ENCODE results near the gene CAMK2B. TPM values are rescaled to one million over a fixed set of nuclear protein-coding genes. Genes with fewer than 3 reads are reported as not detected.

CAMK2B gene
- total RNA-seq, 1 donor from 2014 or later, result 3.2 TPM

DNA sequence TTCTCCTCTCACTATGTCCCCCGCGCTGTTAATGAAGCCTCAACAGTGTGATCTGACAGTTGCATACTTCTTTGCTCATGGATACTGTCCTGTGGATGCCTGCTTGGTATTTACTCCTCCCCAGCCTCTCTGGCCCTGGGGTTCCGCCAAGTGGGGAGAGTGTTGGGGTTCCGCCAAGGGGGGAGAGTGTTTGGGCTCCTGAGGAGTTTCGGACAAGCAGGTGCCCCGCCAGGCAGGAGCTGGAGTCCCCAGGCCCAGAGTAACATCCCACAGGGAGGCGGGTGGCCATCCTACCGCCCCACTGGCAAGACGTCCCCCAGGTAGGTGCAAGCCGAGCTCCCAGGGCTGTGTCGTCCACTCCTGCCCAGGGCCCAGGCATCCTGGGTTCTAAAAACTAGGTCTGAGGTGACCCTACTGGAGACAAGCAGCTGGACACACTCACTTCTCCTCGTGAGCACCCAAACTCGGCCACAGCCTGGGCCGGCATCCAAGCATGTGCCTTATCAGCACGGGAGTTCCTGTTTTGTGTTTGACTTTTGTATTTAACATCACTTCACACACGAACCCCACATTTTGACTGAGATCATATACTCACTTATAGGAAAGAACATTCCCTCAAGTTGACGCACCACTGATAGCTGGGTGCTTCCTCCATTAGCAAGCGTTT is 34.2 kb downstream of the CAMK2B start:
- H3K27ac ChIP-seq, result peak overlapping the region in 1 of 2 donors; percentile 39
- H3K27me3 ChIP-seq, result no peaks in the 10 kb centered on the region
- H3K36me3 ChIP-seq, result no peaks in the 10 kb centered on the region
- TF ChIP-seq, protein P1, sequence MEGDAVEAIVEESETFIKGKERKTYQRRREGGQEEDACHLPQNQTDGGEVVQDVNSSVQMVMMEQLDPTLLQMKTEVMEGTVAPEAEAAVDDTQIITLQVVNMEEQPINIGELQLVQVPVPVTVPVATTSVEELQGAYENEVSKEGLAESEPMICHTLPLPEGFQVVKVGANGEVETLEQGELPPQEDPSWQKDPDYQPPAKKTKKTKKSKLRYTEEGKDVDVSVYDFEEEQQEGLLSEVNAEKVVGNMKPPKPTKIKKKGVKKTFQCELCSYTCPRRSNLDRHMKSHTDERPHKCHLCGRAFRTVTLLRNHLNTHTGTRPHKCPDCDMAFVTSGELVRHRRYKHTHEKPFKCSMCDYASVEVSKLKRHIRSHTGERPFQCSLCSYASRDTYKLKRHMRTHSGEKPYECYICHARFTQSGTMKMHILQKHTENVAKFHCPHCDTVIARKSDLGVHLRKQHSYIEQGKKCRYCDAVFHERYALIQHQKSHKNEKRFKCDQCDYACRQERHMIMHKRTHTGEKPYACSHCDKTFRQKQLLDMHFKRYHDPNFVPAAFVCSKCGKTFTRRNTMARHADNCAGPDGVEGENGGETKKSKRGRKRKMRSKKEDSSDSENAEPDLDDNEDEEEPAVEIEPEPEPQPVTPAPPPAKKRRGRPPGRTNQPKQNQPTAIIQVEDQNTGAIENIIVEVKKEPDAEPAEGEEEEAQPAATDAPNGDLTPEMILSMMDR (IDR thresholded peaks at IDR 0.05), result no peak
- H3K9me3 ChIP-seq, result no peaks in the 10 kb centered on the region
- intact Hi-C loops (cut with DNase I), result no loop called here
- no peak overlapping the region for H3K4me3 ChIP-seq
- peaks cover 0 to 3% of the 10 kb centered on the region in 2 donors for H3K4me1 ChIP-seq
- peak; percentile 48 to 69 for DNase-seq (ENCODE audit: low spot score in 2 of 2)

DNA sequence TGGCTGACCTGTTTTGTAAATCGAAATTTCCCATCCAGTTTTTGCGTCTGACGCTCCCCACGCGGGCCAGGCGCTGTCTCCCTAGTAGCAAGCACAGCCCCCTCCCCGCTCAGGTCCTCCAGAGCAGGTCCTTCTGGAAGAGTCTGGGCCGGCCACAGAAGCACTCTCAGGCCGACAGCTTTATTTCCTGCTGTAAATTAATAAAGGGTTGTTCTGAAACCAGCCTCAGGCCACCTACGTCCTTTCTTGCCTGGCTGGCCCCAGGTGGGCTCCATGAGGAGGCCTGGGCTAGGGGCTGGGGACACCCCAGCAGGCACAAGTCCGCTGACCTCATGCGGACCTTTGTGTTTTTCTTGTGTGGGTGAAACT is 35.2 kb downstream of the CAMK2B start:
- intact Hi-C loops (cut with DNase I), result no loop called here
- DNase-seq (ENCODE audit: low spot score in 2 of 2), result peak in 1 of 2 donors; percentile 13
- no peak overlapping the region for H3K27ac ChIP-seq
- no peaks in the 10 kb centered on the region for H3K36me3 ChIP-seq
- H3K4me1 ChIP-seq, result peaks cover 0 to 3% of the 10 kb centered on the region in 2 donors
- TF ChIP-seq, protein P1 (IDR thresholded peaks at IDR 0.05), result no peak
- H3K4me3 ChIP-seq, result no peak overlapping the region
- H3K9me3 ChIP-seq, result no peaks in the 10 kb centered on the region
- no peaks in the 10 kb centered on the region for H3K27me3 ChIP-seq

- TF ChIP-seq, protein P1 (IDR thresholded peaks at IDR 0.05), result no peak
- Histone ChIP-seq H3K4me3 (no peak overlapping the region), H3K36me3 (no peaks in the 10 kb centered on the region), H3K27me3 (no peaks in the 10 kb centered on the region), H3K4me1 (peaks cover 0 to 3% of the 10 kb centered on the region in 2 donors), H3K27ac (no peak overlapping the region), H3K9me3 (no peaks in the 10 kb centered on the region)
- DNase-seq (ENCODE audit: low spot score in 2 of 2), result peak; percentile 6 to 59
- intact Hi-C loops (cut with DNase I), result no loop called here
Measured at GRCh38 chr7:44289341-44290251, 35.8 kb downstream of the CAMK2B start.

DNA sequence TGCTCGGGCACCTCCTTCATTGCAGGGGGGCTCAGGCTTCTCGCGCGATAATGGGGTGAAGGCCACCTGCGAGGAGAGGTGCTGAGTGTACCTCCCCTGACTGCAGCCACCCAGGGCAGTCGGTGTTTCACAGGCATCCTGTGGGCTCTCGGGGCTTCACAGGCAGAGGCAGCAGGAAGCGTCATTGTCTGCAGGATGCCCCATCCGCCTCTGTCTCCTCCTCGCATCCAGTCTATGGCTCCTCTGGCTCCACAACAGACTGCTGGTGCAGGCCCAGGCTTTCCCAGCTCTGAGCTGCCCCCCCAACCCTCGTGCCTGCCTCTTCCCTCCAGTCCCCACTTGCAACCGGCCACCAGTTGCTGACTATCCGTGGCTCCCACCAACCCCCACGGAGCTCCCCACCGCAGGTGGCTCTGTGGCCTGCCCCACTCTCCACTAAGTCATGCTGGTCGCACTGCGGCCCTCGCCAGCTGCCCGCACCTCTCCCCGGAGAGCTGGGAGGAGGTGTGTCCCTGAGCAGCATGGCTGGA is 36.5 kb downstream of the CAMK2B start:
- TF ChIP-seq, protein P1 (IDR thresholded peaks at IDR 0.05), result no peak
- no peaks in the 10 kb centered on the region for H3K27me3 ChIP-seq
- H3K36me3 ChIP-seq, result no peaks in the 10 kb centered on the region
- H3K4me1 ChIP-seq, result peaks cover 0 to 3% of the 10 kb centered on the region in 2 donors
- intact Hi-C loops (cut with DNase I), result no loop called here
- peak; percentile 4 to 35 for DNase-seq (ENCODE audit: low spot score in 2 of 2)
- no peak overlapping the region for H3K27ac ChIP-seq
- no peak overlapping the region for H3K4me3 ChIP-seq
- no peaks in the 10 kb centered on the region for H3K9me3 ChIP-seq

GRCh38 chr7:44288381-44288685 is 37.1 kb downstream of the CAMK2B start:
- intact Hi-C loops (cut with DNase I), result no loop called here
- no peaks in the 10 kb centered on the region for H3K9me3 ChIP-seq
- H3K27me3 ChIP-seq, result no peaks in the 10 kb centered on the region
- H3K36me3 ChIP-seq, result no peaks in the 10 kb centered on the region
- no peak for DNase-seq (ENCODE audit: low spot score in 2 of 2)
- no peak overlapping the region for H3K27ac ChIP-seq
- TF ChIP-seq, protein P1 (IDR thresholded peaks at IDR 0.05), result no peak
- H3K4me1 ChIP-seq, result peaks cover 0 to 3% of the 10 kb centered on the region in 2 donors
- H3K4me3 ChIP-seq, result no peak overlapping the region
